ENCODE measurements around the gene PLEKHH1.

DNA sequence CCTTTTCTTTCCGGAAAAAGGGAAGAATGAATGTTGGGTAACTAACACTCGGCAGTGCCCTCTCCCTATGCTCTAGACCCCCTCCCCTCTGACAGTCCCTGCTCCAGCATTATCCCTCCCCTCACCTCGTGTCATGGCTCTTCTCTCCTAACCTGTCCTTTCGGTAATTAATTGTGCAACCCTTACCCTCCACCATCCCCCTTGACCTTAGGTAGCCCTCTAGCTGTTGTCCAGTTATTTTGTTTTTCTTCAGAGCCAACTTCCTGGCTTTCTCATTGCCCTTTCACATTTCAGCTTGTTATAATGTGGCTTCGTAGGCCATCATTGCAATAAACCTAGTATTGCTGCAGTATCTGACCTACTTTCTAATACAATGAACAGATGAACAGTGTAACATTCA, 97.8 kb downstream of the PLEKHH1 start:
- TF ChIP-seq BCL11A (IDR thresholded peaks at IDR 0.05; ENCODE audit: low read depth in 2 of 2, low read length in 2 of 2) (no peak), CTCF (IDR thresholded peaks at IDR 0.05; ENCODE audit: control extremely low read depth in 1 of 3, insufficient read depth in 1 of 3, low read depth in 1 of 3, low read length in 3 of 3) (no peak), EZH2 (IDR thresholded peaks at IDR 0.05; ENCODE audit: low read depth, low read length, severe bottlenecking) (no peak), FOSL1 (IDR thresholded peaks at IDR 0.05; ENCODE audit: insufficient read depth, low read depth, low read length) (no peak)
- TF ChIP-seq, protein P1, sequence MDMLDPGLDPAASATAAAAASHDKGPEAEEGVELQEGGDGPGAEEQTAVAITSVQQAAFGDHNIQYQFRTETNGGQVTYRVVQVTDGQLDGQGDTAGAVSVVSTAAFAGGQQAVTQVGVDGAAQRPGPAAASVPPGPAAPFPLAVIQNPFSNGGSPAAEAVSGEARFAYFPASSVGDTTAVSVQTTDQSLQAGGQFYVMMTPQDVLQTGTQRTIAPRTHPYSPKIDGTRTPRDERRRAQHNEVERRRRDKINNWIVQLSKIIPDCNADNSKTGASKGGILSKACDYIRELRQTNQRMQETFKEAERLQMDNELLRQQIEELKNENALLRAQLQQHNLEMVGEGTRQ (IDR thresholded peaks at IDR 0.05; ENCODE audit: low read length) = no peak
